Smooth muscle cell (in vitro differentiated cells): ENCODE results near the gene WHRN. TPM values are rescaled to one million over a fixed set of nuclear protein-coding genes. Genes with fewer than 3 reads are reported as not detected.

ENCODE experiments used
- DNase-seq: peaks from one replicate; lab custom pipeline; 2025; ENCODE audit not compliant: unreplicated experiment; lab: John Stamatoyannopoulos, UW
- H2AFZ ChIP-seq: fragments of 200-600 bp; sonication (generic); 2 replicates; pipeline ENCODE4 v1.6.0; 2016; ENCODE audit warnings: antibody characterized with exemption, low read depth, mild to moderate bottlenecking
- H3F3A ChIP-seq: fragments of 200-600 bp; sonication (generic); 2 replicates; pipeline ENCODE4 v1.6.0; 2017; ENCODE audit warnings: antibody characterized with exemption, low read depth
- H3K27ac ChIP-seq: fragments of 200-600 bp; sonication (generic); 2 replicates; pipeline ENCODE4 v1.5.1; 2016; ENCODE audit warnings: low read depth, mild to moderate bottlenecking
- H3K27me3 ChIP-seq: fragments of 200-600 bp; sonication (generic); 2 replicates; pipeline ENCODE4 v1.6.1; 2016; ENCODE audit warnings: low read depth, mild to moderate bottlenecking
- H3K36me3 ChIP-seq: fragments of 200-600 bp; sonication (generic); 2 replicates; pipeline ENCODE4 v1.5.1; 2016; ENCODE audit warnings: low read depth
- H3K4me1 ChIP-seq: fragments of 200-600 bp; sonication (generic); 2 replicates; pipeline ENCODE4 v1.5.1; 2016; ENCODE audit warnings: low read depth
- H3K4me2 ChIP-seq: fragments of 200-600 bp; sonication (generic); 2 replicates; pipeline ENCODE4 v1.6.0; 2016; ENCODE audit warnings: mild to moderate bottlenecking
- H3K4me3 ChIP-seq: fragments of 200-600 bp; sonication (generic); 2 replicates; pipeline ENCODE4 v1.5.1; 2016; ENCODE audit warnings: mild to moderate bottlenecking
- H3K79me2 ChIP-seq: fragments of 200-600 bp; sonication (generic); 2 replicates; pipeline ENCODE4 v1.6.0; 2016; ENCODE audit warnings: low read depth, mild to moderate bottlenecking
- H3K9ac ChIP-seq: fragments of 200-600 bp; sonication (generic); 2 replicates; pipeline ENCODE4 v1.6.0; 2016; ENCODE audit warnings: low read depth
- H3K9me3 ChIP-seq: fragments of 200-600 bp; sonication (generic); replicated peaks from 2 replicates; pipeline ENCODE4 v1.5.1; 2016; ENCODE audit warnings: low read depth
- H4K20me1 ChIP-seq: fragments of 200-600 bp; sonication (generic); 2 replicates; pipeline ENCODE4 v1.6.0; 2016; ENCODE audit warnings: low read depth
- CTCF ChIP-seq: fragments of 200-600 bp; sonication (generic); IDR thresholded peaks from 2 replicates; pipeline ENCODE4 v1.5.1; 2017; ENCODE audit warnings: borderline replicate concordance, mild to moderate bottlenecking, antibody characterized with exemption; ENCODE audit not compliant: insufficient read depth, poor library complexity, severe bottlenecking
- WGBS: methylation state at CpG from one replicate; pipeline ENCODE4 v1.1.7; 2016; ENCODE audit warnings: low lambda C conversion rate; 5-methylcytosine and 5-hydroxymethylcytosine counted together
- polyA plus RNA-seq: library from polyadenylated mRNA; unstranded; fragments of >200 nt; fragmentation: Nextera tagmentation; extraction: Ambion mirVana; gene quantifications from 2 replicates; pipeline ENCODE4 v1.2.1, GENCODE V29; 2016
- total RNA-seq: library from RNA; depleted of rRNA; stranded (reverse); fragments of >200 nt; gene quantifications from 2 replicates; pipeline ENCODE4 v1.2.3, GENCODE V29; 2014

WHRN gene
- total and polyA plus RNA-seq, 2 experiments from 2014 or later = 3.6 to 12.9 TPM

DNA sequence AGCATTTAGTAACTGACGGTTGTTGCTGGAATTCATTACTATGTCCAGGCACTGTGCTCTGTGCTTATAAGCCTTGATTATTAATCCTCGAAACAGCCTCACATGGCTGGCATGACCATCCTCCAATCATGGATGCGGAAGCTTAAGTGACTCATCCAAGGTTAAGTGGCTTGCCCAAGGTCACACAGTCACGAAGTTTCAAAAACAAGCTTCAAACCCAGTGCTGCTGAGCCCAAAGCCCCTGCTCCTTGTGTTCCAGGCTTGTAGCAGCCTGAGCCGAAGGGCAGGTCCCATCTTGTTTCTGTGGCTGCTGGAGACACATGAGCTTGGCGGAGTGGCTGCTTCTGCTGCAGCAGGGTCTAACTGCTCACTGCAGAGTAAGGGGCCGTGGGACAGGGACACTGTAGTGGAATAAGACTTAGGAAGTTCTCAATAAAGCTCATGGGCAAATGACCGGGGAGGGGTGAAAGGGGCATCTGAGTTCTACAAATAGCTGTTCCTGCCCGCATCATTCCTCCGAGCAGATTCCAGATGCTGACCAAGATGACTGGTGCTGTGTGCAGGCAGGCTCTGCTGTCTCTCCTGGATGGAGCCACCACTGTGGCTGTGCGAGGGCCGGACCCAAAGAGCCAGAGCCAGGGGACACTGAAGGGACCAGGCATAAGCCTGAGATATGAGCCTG, 32.4 kb downstream of the WHRN start:
- Histone ChIP-seq H3K4me3 (no peak overlapping the region), H3K27me3 (no peaks in the 10 kb centered on the region), H3K79me2 (no peaks in the 10 kb centered on the region), H3K4me2 (no peak overlapping the region), H3K27ac (no peak overlapping the region), H3K36me3 (no peaks in the 10 kb centered on the region), H2AFZ (no peak overlapping the region), H3K9me3 (no peaks in the 10 kb centered on the region), H3F3A (no peaks in the 10 kb centered on the region), H4K20me1 (no peaks in the 10 kb centered on the region), H3K4me1 (no peaks in the 10 kb centered on the region), H3K9ac (no peak overlapping the region)
- TF ChIP-seq CTCF = no peak
- 74% methylated on average over 12 of the region's 12 CpGs for WGBS
- no peak for DNase-seq

GRCh38 chr9:114471157-114471556, 34.1 kb downstream of the WHRN start:
- WGBS = 93% methylated on average over 4 of the region's 4 CpGs
- Histone ChIP-seq H3K4me1 (no peaks in the 10 kb centered on the region), H3F3A (no peaks in the 10 kb centered on the region), H3K79me2 (no peaks in the 10 kb centered on the region), H3K9ac (no peak overlapping the region), H2AFZ (no peak overlapping the region), H3K27ac (no peak overlapping the region), H3K9me3 (no peaks in the 10 kb centered on the region), H4K20me1 (no peaks in the 10 kb centered on the region), H3K27me3 (no peaks in the 10 kb centered on the region), H3K36me3 (no peaks in the 10 kb centered on the region), H3K4me2 (no peak overlapping the region), H3K4me3 (no peak overlapping the region)
- no peak for DNase-seq
- no peak for TF ChIP-seq CTCF

DNA sequence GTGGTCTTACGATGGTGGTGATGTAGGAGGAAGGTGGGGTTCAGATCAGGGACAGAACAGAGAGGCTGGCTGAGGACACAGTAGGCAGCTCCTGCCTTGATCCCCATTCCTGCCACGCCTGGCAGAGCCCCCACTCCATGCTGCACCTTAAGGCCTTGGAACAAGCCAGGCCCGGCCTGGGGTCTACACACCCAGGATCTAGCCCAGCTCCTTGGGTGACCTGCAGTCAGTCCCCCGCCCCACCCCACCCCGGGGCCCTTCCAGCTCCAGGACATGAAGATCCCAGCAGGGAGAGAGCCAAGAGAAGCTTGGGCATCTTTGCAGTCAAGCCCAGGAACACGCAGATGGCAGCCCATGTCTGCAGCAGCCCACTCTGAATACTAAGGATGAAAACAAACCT, 34.7 kb downstream of the WHRN start:
- H3K9me3 ChIP-seq = no peaks in the 10 kb centered on the region
- no peaks in the 10 kb centered on the region for H3K4me1 ChIP-seq
- no peak overlapping the region for H3K4me3 ChIP-seq
- no peak overlapping the region for H3K9ac ChIP-seq
- no peaks in the 10 kb centered on the region for H3K36me3 ChIP-seq
- no peak for TF ChIP-seq CTCF
- H3F3A ChIP-seq = no peaks in the 10 kb centered on the region
- no peak overlapping the region for H2AFZ ChIP-seq
- no peaks in the 10 kb centered on the region for H4K20me1 ChIP-seq
- H3K79me2 ChIP-seq = no peaks in the 10 kb centered on the region
- 97% methylated on average over 2 of the region's 6 CpGs for WGBS
- no peak for DNase-seq
- no peaks in the 10 kb centered on the region for H3K27me3 ChIP-seq
- no peak overlapping the region for H3K27ac ChIP-seq
- no peak overlapping the region for H3K4me2 ChIP-seq

GRCh38 chr9:114470121-114470520, 35.2 kb downstream of the WHRN start:
- WGBS = 97% methylated on average over 6 of the region's 6 CpGs
- no peak for TF ChIP-seq CTCF
- no peaks in the 10 kb centered on the region for H3F3A ChIP-seq
- no peaks in the 10 kb centered on the region for H3K27me3 ChIP-seq
- no peak overlapping the region for H2AFZ ChIP-seq
- no peak overlapping the region for H3K27ac ChIP-seq
- H3K4me2 ChIP-seq = no peak overlapping the region
- DNase-seq = no peak
- no peaks in the 10 kb centered on the region for H4K20me1 ChIP-seq
- H3K4me3 ChIP-seq = no peak overlapping the region
- no peaks in the 10 kb centered on the region for H3K79me2 ChIP-seq
- H3K4me1 ChIP-seq = no peaks in the 10 kb centered on the region
- no peak overlapping the region for H3K9ac ChIP-seq
- no peaks in the 10 kb centered on the region for H3K36me3 ChIP-seq
- H3K9me3 ChIP-seq = no peaks in the 10 kb centered on the region
